A673 (cell line): ENCODE measurements around the gene MRPS21.

Source experiments
- EZH2 ChIP-seq: fragments of 200-600 bp; sonication (generic); IDR thresholded peaks from 2 replicates; pipeline ENCODE4 v1.6.1; 2017; ENCODE audit warnings: borderline replicate concordance, low read depth, mild to moderate bottlenecking, mixed read lengths, antibody characterized with exemption, low read length; ENCODE audit not compliant: poor library complexity, severe bottlenecking
- TF ChIP-seq, protein P1 (sequence below): fragments of 300-800, 200-600 bp; sonication (generic); conservative IDR thresholded peaks from 2 replicates; pipeline ENCODE4 v1.5.1; 2017; ENCODE audit warnings: low read depth, mild to moderate bottlenecking, antibody characterized with exemption, low read length, moderate library complexity, mixed read lengths

DNA sequence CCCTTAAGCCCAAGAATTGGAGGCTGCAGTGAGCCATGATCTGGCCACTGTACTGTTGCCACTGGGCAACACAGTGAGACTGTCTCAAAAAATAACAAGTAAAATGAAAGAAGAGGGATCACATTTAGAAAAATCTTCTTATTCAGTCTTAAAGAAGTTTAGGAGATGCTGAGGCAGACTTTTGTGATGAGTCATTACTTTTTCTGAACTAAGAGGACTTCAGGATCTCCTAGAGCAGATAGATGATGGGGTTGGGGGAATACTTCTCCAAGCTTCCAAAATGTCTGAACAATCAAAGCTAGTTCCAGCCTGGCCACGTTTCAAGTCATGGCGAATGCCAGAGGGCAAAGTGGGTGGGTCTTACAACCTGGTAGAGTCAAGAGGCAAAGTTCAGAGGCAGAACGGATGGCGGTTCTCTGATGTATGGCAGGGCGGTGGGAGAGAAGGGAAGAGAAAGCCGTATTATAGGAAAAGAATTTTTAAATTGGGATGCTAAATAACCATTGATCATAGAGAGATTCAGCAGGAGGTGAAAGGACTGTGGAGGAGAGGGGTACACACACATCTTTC, 13.4 kb upstream of the MRPS21 start:
- TF ChIP-seq, protein P1, sequence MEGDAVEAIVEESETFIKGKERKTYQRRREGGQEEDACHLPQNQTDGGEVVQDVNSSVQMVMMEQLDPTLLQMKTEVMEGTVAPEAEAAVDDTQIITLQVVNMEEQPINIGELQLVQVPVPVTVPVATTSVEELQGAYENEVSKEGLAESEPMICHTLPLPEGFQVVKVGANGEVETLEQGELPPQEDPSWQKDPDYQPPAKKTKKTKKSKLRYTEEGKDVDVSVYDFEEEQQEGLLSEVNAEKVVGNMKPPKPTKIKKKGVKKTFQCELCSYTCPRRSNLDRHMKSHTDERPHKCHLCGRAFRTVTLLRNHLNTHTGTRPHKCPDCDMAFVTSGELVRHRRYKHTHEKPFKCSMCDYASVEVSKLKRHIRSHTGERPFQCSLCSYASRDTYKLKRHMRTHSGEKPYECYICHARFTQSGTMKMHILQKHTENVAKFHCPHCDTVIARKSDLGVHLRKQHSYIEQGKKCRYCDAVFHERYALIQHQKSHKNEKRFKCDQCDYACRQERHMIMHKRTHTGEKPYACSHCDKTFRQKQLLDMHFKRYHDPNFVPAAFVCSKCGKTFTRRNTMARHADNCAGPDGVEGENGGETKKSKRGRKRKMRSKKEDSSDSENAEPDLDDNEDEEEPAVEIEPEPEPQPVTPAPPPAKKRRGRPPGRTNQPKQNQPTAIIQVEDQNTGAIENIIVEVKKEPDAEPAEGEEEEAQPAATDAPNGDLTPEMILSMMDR, result no peak
- no peak for TF ChIP-seq EZH2
